Left forelimb (tissue), 1 donor: Measurements from ENCODE around the gene CNTNAP2.

Experiments used
- DNase-seq: peaks from one replicate; pipeline ENCODE4 v3.0.0-alpha.2; 2018; ENCODE audit warnings: low spot score

CNTNAP2 gene

DNA sequence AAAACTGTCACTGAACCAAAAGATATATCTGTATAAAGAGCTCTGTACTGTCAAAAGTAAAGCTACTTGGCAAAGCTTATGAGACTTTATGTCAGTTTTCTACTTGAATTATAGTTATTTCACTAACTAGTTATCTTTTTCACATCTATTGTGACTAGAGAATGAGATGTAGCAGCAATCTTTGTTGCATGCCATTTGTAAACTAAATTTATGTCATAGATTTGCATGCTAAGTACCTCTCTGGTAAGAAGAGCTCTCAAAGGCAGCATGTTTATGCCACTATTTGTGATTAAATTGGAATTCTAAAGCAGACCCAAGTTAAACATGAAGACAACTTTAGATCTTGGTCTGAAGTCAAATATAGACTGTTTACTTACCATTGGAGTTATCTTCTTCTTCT lies 300.6 kb downstream of the CNTNAP2 start:
- DNase-seq = no peak

DNA sequence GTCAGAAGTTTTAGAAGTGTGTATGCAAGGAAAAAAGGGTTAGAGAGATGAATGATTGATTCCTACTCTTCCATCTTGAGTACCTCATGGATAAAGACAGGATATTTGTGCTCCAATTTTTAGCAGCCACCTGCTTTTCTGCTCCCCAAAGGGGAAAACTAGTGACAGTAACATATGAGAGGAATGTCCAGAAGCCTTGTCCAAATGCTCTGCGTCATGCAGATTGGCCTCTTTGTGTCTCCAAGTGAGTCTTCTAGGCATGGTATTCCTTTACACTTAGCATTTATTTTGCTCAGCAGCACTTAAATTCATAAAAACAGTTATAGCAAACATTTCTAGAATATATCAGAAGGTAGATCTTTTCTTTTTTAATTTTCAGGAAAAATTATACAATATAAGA lies 306.8 kb downstream of the CNTNAP2 start:
- DNase-seq = no peak

DNA sequence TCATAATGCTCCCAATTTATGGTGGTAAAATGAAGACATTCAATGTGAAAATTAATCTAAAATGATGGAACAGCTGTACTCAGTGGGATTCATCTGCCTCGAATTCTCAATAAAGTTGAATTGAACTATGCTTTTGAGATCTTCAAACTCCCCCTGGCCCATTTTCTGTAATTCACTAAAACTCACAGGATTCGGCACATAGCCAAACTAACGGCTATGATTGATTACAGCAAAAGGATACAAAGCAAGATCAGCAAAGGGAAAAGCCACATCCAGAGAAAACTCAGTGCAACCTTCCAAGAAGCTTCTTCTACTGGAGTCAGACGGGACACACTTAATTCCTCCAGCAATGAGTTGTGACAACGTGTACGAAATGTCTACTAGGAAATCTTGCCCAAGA lies 307.5 kb downstream of the CNTNAP2 start:
- DNase-seq = no peak

DNA sequence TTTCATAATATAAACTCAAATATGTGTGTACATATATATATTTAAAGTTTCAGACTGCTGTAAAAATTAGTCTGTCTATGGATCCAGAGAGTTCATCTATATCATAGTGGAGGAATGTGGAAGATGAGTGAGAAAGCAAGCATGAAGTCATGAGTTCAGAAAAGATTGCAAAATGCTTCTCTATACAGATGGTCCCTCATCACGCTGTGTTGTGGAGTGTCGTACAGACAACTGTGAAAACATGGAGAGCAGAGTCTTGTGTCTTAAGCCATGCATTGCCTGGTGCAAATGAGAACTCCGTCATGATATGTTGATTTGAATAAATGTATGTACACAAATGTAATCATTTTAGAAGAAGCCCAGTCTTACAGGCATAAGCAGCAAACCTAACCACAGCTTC lies 316.9 kb downstream of the CNTNAP2 start:
- DNase-seq = no peak

DNA sequence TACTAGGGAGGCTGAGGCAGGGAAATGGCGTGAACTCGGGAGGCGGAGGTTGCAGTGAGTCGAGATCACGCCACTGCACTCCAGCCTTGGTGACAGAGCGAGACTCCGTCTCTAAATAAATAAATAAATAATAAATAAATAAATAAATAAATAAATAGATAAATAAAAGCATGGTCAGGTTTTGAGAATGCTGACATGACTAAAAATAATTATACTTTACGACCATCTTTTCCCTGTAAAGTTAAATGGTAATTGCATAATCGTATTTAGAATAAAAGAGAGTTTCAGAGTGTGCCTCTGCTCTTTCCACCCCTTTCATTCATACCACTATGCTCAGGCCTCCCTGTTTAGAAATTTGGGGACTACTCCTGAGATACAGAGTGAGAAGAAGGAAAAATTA lies 326.5 kb downstream of the CNTNAP2 start:
- no peak for DNase-seq

DNA sequence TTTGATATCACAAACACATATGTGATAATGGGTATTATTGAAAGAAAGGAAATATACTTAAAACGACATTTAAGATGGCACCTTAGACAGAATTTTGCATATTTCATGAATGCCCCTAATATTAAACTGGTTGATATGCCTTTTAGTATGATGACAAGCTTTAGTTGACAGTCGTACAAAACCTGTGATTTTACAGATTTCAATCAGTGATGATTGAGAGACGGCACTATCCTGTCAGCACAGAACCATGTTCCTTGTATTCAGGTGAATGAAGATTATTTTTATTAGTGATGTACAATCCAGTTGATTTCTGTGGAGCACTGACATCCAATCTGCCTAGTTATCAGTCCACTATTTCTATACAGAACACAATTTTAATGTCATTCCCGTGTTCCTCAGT lies 333.0 kb downstream of the CNTNAP2 start:
- DNase-seq = no peak

DNA sequence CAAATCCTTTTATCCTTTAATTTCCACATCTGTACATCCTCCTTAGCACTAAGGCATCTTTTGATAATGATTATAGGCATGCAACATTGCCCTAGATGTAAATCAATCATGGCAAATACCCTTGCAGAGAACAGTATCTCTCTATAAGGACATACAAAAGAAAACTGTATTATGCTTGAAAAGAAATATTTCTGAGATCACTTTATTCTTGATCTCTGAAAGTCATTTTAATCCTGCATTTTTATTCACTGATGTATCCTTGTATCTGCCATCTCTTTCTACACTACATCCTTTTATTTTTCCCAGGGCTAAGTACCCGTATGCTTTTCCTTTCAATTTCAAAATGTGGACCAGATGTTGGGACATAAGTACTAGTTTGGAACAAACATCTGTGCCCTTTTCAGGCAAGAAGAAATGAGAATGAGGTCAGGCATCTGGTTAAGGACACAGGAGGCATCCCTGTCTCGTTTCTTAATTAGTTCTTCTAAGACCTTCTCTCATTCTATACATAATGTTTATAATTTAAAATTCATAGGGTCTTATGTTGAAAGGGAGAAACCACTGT lies 338.6 kb downstream of the CNTNAP2 start:
- no peak for DNase-seq

DNA sequence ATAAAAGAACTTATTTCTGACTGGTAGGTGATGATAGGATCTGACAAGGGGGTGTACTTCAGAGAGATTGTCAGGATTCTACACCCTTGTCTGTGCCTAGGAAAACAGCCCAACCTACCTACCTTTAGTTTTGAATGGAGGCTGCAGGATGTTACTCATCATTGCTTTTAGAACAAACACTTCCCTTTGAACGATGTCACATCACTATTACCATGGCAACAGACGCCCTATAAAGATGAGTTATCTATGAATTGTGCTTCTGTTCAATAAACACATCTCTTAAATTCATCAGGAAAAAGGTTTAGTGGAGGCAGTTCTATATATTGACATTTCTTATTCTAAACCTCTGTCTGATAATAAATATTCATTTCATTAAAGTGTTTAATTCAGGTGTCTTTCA lies 362.4 kb downstream of the CNTNAP2 start:
- DNase-seq = no peak

DNA sequence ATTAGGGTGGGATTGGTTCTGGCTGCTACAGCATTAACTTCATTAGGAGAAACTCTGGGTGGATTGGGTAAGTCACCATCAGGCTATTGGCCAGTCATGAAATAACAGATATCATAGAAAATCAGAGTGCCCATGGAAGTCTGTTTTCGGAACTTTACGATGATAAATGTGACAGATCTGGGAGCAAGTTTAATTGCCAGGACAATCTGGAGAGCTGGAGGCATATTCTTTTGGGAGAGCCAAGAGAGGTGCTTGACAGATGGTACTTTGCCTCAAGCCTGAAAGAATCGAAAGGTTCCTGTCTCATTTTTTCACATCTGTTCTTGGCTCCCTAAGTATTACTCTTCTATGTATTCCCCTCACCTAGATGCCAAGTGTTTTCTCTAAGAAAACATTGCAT lies 369.9 kb downstream of the CNTNAP2 start:
- no peak for DNase-seq

DNA sequence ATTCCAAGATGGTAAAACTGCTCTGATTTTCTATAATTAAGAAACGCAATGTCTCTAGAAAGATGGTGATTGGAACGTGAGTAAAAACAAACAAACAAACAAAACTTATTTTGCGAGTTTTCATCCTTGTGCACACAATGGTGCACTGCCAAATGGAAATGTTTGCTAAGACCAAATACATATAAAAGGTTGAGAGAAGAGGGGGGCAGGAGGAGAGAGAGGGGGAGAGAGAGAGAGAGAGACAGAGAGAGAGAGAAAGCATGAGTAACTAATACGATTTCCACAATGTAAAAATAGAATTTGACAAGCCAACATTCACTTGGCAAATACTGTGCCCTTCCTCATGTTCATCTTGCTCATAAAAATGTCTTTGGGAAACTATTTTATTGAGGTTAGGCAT lies 375.4 kb downstream of the CNTNAP2 start:
- no peak for DNase-seq

DNA sequence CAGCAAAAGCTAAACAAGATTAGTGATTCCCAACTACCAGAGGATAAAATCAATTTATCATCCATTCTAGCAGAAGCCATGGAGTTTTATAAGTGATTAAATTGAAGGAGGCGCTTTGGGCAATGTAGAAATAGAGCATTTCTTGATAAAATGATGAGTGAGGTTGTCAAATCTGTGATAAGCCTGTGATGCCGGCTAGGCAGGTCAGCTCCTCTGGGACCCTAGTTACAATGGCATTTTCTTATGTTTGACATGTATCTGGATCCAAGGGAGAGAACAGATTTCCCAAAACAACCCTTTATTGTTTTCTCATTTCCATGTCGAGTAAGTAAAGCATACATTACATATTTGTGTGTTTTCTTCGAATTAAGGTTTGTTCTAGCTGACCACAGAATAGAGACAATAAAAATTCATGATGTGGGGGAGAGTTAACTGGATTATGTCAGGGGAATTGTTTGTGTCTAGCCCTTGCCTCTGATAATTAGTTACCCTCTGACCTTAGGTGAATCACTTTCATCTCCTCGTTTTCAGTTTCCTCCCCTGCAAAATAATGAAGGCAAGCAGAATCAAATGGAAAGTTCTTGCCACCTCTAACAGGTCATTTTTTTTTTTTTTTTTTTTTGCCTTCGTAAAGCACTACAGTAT lies 378.5 kb downstream of the CNTNAP2 start:
- no peak for DNase-seq

DNA sequence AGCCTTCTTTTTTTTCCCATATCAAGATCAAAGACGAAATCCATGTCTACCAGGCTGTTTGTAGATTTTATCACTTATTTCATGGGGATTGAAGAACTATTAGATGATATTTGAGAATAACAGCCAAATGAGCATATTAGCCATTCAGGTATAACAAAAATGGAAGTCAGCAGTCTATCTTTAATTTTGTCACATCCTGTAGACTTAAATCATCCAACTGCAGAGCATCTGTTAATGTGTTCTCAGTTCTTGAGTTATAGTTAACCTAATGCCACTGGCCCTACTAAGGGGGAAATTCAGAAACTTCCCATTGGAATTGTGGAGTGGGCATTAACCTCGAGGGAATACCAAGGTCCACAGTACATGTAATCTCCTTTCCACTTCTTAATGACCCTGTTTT lies 380.1 kb downstream of the CNTNAP2 start:
- DNase-seq = no peak

DNA sequence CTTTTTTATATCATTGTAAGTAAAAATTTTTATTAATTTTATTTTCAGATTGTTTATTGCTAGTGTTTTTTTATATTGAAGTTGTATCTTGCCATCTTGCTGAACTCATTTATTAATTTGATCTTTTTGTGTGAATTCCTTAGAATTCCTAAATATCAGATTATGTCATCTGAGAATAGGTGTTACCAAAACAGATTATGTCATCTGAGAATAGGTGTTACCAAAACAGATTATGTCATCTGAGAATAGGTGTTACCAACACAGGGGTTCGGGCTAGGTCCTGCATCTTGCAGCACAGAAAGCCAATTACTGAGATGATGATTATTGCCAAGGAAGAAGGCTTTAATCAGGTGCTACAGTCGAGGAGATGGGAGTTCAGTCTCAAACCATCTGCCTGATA lies 383.4 kb downstream of the CNTNAP2 start:
- DNase-seq = no peak

DNA sequence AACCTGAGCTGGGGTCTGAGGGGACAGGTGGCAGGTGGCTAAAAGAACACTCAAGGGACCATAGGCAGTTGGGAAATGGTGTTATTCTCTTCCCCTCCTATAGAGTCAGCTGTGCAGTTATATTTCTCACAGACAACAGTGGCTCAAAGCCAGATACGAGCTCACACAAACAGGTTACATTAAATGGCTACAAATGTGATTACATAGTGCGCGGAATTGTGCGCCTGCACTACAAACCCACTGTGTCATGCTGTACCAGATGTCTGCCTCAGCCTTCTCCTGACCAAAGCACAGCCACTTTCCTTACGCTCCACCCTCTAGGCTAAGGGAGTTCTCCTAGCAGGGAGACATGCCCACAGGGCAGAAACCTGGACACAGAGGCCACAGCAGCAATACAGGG lies 387.2 kb downstream of the CNTNAP2 start:
- no peak for DNase-seq

DNA sequence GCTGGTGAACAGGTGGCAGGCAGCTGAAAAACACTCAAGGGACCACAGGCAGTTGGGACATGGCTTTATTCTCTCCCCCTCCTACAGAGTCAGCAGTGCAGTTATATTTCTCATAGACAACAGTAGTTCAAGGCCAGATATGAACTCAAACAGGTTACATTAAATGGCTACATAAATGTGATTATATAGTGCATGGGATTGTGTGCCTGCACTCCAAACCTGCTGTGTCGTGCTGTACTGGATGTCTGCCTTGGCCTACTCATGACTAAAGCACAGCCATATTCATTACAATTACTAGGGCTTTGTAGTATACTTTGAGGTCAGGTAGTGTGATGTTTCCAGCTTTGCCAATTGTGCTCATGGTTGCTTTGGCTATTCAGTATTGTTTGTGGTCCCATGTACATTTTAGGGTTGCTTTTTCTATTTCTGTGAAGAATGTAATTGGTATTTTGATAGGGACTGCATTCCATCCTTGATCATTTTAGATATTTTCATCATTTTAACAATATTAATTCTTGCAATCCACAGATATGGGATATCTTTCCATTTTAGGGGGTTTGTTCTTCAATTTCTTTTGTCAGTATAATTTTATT lies 393.6 kb downstream of the CNTNAP2 start:
- DNase-seq = no peak

DNA sequence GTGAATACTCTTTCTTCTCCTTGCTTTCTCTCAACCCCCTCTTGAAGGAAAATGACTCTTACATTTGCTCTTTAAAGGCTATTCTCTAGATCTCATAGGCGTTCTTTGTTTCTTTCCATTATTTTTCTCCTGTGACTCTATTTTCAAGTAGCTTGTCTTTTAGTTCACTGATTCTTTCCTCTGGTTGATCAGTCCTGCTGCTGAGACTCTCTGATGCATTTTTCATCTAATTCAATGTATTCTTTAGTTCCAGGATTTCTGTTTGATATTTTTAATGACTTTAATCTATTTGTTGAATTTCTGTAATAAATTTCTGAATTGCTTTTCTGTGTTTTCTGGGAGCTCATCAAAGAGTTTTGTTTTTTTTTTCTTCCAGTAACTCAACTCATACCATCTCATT lies 397.7 kb downstream of the CNTNAP2 start:
- no peak for DNase-seq

DNA sequence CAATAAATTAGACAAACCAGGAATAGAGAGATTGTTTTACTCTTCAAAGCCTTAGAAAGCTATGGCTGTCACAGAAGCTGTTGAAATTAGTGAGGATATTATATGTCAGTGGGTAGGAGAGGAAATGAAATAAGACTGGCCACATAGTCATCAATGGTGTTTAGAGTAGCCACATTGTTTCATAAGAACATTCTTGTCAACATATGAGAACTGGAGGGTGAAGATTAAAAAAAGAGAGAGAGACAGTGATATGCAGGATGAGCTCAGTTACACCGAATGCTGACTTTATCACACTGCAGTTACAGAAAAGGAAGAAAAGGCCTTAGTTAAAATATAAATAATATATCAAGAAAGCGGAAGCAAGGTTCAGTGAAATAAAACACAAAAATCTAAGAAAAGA lies 412.0 kb downstream of the CNTNAP2 start:
- DNase-seq = no peak

DNA sequence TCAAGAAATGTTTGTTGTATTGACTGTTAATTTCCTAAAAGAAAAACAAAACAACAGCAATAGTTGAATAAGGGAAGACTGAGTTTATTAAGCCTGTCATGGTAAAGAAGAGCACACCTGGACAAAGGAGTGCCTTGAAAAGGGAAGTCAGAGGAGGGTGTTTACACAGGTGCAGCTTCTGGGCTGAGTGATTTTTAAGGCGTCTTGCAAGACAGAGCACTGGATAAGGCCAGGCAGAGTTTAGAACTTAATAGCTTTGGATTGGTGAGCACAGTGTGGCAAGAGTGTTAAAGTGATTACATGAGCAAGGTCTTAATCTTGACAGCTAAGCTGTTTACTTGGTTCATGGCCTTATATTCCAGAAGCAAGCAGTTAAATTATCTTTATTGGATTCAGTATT lies 423.2 kb downstream of the CNTNAP2 start:
- no peak for DNase-seq

DNA sequence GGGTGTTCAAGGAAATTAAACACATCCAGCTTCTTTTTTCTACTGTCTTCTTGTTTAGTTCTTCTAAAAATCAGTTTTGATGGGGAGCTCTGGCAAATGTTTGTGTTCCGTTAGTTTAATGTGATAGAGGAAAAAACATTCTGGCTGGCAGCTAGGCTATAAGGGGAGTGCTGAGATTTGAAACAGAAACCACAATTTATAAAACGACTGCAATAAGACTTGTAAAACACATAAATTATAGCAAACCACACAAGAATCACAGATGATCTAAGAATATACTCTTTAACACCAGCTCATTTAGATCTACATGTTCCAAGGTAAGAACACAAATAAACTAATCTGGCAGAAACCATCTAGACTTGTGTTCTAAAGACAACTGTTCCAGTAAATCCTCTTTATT lies 425.5 kb downstream of the CNTNAP2 start:
- DNase-seq = no peak

DNA sequence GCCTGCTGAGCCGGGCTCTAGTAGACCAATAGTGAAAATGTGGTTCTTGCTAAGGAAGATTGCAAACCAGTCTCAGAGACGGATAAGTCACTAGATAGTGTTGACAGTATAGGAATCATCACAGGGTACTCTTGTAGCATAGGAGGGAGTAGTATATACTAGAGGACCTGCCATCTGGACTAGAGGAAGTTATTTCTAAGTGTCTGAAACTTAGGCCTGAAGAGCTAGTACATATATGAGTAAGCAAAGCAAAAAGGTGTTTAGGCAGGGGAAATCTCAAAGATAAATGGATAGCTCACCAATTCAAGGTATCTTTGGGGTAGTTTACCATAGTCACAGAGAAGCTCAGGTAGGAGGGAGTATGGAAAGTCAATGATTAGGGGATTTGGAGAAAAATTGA lies 428.1 kb downstream of the CNTNAP2 start:
- DNase-seq = no peak

DNA sequence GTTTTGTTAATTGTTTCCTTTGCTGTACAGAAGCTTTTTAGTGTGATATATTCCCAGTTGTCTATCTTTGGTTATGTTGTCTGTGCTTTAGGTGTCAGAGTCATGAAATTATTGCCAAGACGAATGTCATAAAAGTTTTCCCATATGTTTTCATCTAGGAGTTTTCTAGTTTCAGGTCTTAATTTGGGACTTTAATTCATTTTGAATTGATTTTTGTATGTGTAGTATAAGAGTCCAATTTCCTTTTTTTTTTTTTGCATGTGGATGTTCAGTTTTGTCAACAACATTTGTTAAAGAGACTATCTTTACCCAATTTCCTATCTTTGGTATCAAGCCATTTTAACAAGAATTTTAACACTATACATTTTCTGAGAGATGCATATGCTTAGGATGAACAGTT lies 432.2 kb downstream of the CNTNAP2 start:
- no peak for DNase-seq

DNA sequence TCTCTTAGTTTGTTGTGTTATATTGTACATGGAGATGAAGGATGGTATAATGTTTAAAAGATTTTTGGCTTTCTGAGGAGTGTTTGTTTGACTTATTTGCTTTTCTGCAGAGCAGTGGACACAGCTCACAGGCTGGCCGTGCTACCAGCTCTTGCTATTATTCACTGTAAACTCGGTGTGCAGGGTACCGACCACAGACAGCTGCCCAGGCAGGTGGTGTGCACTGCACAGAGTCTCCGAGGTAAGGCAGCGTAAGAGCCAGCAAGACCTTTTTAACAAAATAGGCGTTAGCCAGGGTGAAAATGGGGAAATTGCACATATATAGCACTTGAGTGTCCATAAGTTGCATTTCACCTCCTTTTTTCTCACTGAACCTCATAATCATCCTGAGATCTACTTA lies 438.0 kb downstream of the CNTNAP2 start:
- no peak for DNase-seq

DNA sequence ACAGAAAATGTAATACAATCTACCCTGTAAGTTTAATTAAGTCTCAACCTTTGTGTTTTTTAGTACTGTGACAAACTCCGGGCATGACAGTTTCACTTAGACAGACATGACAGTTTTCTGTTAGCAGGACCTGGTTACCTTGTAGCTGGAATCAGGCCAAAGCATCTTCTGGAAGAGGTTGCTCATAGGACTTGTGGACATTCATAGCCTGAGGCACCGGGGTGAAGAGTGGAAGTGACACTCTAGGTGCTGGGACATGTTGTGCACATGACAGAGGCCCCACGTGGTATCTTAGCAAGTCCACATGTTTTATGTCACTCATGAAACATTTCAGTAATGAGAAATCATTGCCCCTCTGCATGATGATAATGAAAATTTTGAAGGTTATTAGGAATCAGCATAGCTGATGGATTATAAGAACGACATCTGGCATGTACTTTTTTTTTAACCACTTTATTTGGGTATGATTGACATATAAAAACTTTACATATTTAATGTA lies 441.4 kb downstream of the CNTNAP2 start:
- no peak for DNase-seq

DNA sequence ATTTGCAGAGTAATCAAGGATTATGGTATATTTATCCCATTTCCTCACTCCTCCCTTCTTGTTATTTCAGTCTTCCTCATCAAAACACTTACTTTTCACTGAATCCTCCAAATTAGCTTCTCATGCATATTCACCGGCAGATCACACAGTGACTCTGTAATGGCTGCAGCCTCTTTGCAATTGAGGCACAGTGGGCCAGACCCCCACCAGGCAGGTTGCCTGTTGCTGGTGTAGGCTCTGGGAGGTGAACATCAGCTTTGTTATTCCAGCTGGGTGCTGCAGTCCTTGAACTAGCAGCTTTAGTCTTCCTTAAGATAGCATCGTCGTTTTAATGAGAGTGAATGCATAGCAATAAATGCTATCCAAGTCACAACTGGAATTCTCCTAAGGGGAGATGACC lies 449.3 kb downstream of the CNTNAP2 start:
- no peak for DNase-seq
